NCI-H446 (cell line): ENCODE data around the gene FREY1.
"Not testable (repeated sequence)": the region's sequence is repeated elsewhere in the genome, so short reads cannot be mapped to it uniquely, and the experiment has no call there.

Source experiments
- DNase-seq, 2 experiments: peaks; one replicate each; lab custom pipeline; 2025; lab: John Stamatoyannopoulos, UW

FREY1 gene

GRCh38 chr11:45913942-45914635 lies 7.0 kb upstream of the FREY1 start:
- DNase-seq = no peak

- no peak for DNase-seq
These were observed 6.4 kb upstream of the FREY1 start for GRCh38 chr11:45913514-45913913.

GRCh38 chr11:45910623-45911022 lies 3.6 kb upstream of the FREY1 start:
- DNase-seq = no peak

- no peak for DNase-seq
These were observed 2.8 kb upstream of the FREY1 start for GRCh38 chr11:45909594-45910475.

GRCh38 chr11:45907911-45908370 lies 870 bp upstream of the FREY1 start:
- no peak for DNase-seq

- DNase-seq = no peak
These were observed 882 bp downstream of the FREY1 start for GRCh38 chr11:45906096-45906682.

DNA sequence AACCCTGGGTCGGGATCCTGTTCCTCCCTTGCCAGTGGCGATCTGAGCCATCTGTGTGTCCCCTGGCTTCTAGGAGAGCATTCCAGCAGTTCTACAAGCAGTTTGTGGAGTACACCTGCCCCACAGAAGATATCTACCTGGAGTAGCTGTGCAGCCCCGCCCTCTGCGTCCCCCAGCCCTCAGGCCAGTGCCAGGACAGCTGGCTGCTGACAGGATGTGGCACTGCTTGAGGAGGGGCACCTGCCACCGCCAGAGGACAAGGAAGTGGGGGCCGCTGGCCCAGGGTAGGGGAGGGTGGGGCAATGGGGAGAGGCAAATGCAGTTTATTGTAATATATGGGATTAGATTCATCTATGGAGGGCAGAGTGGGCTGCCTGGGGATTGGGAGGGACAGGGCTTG lies 1.5 kb downstream of the FREY1 start:
- DNase-seq = not testable (repeated sequence)

DNA sequence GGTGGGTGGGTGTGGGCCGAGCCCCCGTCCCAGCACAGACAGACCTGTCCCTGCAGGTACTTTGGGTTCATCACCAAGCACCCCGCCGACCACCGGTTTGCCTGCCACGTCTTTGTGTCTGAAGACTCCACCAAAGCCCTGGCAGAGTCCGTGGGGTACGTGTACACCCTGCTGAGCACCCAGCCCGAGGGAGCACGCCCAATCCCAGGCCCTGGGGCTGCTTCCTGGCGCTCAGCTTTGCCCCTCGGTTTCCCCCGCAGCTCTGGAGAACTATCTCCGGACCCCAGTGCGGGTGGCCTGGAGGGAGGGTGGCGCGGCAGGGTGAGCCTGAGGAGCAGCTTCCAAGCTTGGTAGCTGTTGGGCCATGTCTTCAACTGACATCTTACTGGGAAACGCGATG lies 2.0 kb downstream of the FREY1 start:
- DNase-seq = no peak

DNA sequence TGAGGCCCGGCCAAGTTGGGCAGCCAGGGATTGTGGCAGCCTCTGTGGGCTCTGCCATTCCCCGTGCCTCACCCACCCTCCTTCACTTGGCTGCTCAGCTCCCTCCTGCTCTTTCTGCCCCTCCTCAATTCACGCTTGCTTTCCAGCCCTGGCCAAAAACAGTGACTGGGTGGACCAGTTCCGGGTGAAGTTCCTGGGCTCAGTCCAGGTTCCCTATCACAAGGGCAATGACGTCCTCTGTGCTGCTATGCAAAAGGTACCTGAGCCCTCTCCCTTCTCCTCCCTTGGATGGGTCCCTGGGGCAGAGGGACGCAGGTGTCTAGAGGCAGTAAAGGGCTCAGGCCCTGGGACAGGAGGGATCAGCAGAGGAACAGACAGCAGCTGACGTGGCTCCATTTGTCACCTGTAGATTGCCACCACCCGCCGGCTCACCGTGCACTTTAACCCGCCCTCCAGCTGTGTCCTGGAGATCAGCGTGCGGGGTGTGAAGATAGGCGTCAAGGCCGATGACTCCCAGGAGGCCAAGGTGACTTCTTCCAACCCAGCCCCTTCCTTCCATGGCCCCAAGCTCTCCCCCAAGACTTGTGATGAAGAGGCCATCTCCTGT lies 2.7 kb downstream of the FREY1 start:
- no peak for DNase-seq

GRCh38 chr11:45902452-45903380 lies 4.4 kb downstream of the FREY1 start:
- no peak for DNase-seq

- no peak for DNase-seq
These were observed 5.4 kb downstream of the FREY1 start for GRCh38 chr11:45901626-45902025.

- DNase-seq = peak in 1 of 2 experiments; percentile 57
These were observed 6.0 kb downstream of the FREY1 start for GRCh38 chr11:45900916-45901617.

DNA sequence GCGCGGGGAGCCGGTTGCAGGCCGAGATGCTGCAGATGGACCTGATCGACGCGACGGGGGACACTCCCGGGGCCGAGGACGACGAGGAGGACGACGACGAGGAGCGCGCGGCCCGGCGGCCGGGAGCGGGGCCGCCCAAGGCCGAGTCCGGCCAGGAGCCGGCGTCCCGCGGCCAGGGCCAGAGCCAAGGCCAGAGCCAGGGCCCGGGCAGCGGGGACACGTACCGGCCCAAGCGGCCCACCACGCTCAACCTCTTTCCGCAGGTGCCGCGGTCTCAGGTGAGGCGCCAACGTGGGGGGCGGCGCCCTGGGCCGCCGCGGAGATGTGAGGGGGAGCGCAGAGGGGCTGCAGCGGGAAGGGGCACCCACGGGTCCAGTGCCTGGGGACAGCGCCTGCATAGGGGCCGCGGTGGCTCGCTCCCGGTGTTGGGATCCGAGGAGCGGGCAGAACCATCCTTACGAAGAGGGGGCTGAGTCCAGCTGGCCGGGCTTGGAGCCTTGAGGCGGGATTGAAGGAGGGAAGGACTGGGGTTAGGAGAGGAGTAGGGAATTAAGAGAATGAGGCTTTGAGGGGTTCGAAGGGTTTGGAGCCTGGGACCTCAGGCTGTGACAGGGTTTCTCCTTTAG lies 6.8 kb downstream of the FREY1 start:
- DNase-seq = not testable (repeated sequence)

GRCh38 chr11:45899448-45900174 lies 7.5 kb downstream of the FREY1 start:
- peak; percentile 83 to 90 for DNase-seq

DNA sequence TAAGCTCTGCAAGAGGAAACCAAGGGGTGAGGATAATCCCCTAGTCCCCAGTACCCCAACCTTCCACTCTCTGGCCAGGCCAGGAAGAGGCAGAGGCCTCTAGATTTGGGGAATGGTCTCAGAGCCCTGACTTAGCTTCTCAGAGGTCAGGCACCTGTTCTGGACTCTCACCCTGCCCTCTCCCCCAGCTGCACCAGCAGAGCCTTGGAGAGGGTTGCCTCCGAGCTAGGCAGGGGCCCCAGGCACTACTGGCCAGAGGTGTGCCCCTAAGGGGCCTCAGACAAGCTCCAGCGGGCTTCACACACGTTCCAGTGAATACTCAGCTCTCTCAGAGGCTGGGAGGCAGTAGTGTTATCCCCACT lies 8.0 kb downstream of the FREY1 start:
- no peak for DNase-seq

DNA sequence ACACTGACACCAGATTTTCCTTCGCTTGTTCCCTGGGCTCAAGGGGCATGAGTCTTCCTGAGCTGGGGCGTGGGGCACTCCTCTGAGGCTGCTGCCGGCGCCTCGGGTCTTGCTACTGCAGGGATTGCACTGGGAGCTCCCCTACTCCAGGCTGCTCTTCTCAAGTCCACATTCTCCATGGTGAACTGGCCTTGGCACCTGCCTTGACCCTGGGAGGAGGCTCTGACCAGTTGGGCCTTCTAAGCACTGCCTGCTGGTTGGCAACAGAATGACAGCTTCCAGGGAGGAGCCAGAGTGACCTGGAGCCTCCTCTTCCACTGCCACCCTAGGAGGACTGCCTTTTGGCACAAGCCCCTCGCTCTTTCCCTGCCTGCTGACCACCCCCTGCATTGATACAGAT lies 9.5 kb downstream of the FREY1 start:
- DNase-seq = no peak

DNA sequence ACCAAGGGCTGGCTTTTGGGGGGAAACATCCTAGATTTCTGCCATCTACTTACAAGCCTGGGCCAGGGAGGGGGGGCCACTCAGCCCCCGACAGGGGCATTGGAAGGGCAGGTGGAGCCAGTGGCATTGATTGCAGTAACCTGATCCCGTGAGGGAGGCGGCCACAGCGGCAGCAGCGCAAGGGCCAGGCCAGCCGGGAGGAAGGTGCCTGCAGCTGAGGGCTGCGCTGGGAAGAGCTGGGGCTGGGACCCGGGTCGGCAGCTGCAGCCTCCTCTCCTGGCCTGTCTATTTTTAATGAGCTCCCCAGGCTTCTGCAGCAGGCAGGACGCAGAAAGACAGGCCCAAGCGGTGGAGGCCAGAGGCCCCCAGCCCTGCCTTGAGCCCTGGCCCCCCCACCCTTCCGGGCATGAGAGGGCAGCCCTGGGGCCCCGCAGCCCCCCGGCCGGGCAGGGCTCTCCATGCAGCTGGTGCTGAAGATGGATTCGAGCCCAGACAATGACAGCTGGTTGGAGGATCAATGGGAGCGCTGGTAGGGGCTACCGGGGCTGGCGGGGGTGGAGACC lies 10.6 kb downstream of the FREY1 start:
- DNase-seq = peak in 1 of 2 experiments; percentile 24

GRCh38 chr11:45895553-45896259 lies 11.4 kb downstream of the FREY1 start:
- DNase-seq = no peak
